ENCODE data around the gene CFAP77. TPM values are rescaled to one million over a fixed set of nuclear protein-coding genes. Genes with fewer than 3 reads are reported as not detected.
A peak's percentile ranks its signal among the peaks of the same experiment; 100 is the strongest.
"Not testable (repeated sequence)": the region's sequence is repeated elsewhere in the genome, so short reads cannot be mapped to it uniquely, and the experiment has no call there.

Gene CFAP77
- total RNA-seq, 1 donor from 2014 or later, result 0.43 TPM

DNA sequence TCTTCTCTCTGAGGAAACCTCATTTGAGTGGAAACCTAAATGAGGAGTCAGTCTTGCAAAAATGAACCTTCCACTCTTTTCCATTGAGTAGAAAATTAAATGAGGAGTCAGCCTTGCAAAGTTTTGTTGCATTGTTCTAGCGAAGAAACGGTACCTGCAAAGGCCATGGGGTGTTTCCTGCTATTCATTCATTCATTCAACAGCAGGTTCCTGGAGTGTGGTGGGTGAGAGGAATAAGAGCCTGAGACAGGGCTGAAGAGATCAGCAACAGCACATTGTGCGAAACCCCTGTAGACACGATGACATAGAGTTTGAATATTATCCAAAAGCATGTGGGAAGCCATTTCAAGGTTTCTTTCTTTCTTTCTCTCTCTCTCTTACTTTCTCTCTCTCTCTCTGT is 40.6 kb upstream of the CFAP77 start:
- H3K9me3 Mint-ChIP-seq (ENCODE audit: low read depth), result no peaks in the 10 kb centered on the region
- DNase-seq (ENCODE audit: low spot score, unreplicated experiment), result no peak
- no peaks in the 10 kb centered on the region for H3K27me3 Mint-ChIP-seq

DNA sequence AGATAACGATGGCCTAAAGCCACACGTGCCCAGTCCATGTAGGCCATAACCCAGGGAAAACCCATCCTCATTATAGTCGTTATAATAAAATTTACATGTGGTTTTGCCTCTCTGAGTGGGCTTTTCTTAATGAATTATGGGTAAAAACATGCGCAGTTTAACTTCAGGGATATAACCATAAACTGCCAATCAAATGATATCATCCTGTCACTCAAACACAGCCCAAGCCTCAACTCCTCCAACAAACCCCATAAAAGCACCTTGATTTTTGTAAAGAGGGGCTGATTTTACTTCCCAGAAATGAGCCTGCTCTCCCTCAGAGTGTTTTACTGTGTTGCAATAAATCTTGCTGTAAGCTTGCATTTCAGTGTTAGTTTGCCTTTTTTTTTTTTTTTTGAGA is 39.4 kb upstream of the CFAP77 start:
- H3K4me3 Mint-ChIP-seq (ENCODE audit: low read depth), result no peak overlapping the region
- no peaks in the 10 kb centered on the region for H3K27me3 Mint-ChIP-seq
- H3K36me3 Mint-ChIP-seq (ENCODE audit: insufficient read depth), result peaks cover 4% of the 10 kb centered on the region
- TF ChIP-seq, protein P1, sequence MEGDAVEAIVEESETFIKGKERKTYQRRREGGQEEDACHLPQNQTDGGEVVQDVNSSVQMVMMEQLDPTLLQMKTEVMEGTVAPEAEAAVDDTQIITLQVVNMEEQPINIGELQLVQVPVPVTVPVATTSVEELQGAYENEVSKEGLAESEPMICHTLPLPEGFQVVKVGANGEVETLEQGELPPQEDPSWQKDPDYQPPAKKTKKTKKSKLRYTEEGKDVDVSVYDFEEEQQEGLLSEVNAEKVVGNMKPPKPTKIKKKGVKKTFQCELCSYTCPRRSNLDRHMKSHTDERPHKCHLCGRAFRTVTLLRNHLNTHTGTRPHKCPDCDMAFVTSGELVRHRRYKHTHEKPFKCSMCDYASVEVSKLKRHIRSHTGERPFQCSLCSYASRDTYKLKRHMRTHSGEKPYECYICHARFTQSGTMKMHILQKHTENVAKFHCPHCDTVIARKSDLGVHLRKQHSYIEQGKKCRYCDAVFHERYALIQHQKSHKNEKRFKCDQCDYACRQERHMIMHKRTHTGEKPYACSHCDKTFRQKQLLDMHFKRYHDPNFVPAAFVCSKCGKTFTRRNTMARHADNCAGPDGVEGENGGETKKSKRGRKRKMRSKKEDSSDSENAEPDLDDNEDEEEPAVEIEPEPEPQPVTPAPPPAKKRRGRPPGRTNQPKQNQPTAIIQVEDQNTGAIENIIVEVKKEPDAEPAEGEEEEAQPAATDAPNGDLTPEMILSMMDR (IDR thresholded peaks at IDR 0.05; ENCODE audit: unreplicated experiment), result no peak
- no peaks in the 10 kb centered on the region for H3K9me3 Mint-ChIP-seq (ENCODE audit: low read depth)
- no peak overlapping the region for H3K27ac Mint-ChIP-seq
- H3K4me1 Mint-ChIP-seq (ENCODE audit: low read depth), result no peaks in the 10 kb centered on the region
- DNase-seq (ENCODE audit: low spot score, unreplicated experiment), result no peak

More for the DNA sequence above, 40.6 kb upstream of the CFAP77 start:
- Mint-ChIP-seq H3K4me3 (ENCODE audit: low read depth) (no peak overlapping the region), H3K36me3 (ENCODE audit: insufficient read depth) (no peaks in the 10 kb centered on the region), H3K4me1 (ENCODE audit: low read depth) (no peaks in the 10 kb centered on the region), H3K27ac (no peak overlapping the region)
- TF ChIP-seq, protein P1 (IDR thresholded peaks at IDR 0.05; ENCODE audit: unreplicated experiment), result no peak

DNA sequence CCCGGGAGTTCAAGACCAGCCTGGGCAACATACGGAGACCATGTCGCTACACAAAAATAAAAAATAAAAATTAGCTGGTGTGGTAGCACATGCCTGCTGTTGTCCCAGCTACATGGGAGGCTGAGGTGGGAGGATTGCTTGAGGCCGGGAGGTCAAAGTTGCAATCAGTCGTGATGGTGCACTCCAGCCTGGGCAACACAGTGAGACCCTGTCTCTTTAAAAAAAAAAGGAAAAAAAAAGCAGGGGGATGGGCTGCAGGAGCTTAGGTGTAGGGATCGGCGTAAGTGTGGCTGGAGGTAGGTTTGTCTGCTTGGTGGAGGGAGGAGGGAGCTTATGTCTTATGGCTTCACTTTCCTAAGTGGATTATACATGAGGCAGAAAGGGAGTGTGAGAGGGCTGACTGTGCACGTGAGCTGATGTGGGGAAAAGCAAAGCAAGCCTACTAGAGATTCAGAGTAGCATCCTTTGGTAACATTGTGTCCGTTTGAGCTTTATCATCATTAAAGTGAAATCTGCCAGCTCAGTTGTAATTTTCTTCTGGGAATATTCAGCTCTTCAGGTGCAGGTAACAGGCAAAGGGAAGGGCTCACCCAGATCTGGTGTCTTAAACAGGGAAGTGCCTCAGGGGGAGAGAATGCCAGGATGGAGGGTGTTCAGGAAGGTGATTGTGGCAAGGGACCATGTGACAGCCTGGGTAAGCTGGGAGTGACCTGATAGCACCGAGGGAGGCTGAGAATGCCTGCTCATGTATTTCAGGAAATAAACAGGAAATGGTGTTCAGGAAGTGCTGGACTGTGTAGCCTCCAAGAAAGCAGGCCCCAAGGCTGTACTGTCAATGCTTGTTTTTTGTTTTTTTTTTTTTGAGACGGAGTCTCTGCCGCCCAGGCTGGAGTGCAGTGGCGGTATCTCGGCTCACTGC is 37.6 kb upstream of the CFAP77 start:
- TF ChIP-seq, protein P1 (IDR thresholded peaks at IDR 0.05; ENCODE audit: unreplicated experiment), result no peak
- Mint-ChIP-seq H3K36me3 (ENCODE audit: insufficient read depth) (peaks cover 8% of the 10 kb centered on the region), H3K4me3 (ENCODE audit: low read depth) (no peak overlapping the region), H3K4me1 (ENCODE audit: low read depth) (no peaks in the 10 kb centered on the region), H3K27ac (peak overlapping the region; percentile 41), H3K27me3 (no peaks in the 10 kb centered on the region), H3K9me3 (ENCODE audit: low read depth) (no peaks in the 10 kb centered on the region)
- no peak for DNase-seq (ENCODE audit: low spot score, unreplicated experiment)

DNA sequence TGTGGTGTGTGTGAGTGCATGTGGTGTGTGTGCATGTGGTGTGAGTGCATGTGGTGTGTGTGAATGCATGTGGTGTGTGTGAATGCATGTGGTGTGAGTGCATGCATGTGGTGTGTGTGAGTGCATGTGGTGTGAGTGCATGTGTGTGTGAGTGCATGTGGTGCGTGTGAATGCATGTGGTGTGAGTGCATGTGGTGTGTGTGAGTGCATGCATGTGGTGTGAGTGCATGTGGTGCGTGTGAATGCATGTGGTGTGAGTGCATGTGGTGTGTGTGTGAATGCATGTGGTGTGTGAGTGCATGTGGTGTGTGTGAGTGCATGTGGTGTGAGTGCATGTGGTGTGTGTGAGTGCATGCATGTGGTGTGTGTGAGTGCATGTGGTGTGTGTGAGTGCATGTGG is 32.2 kb upstream of the CFAP77 start:
- peaks cover 12% of the 10 kb centered on the region for H3K36me3 Mint-ChIP-seq (ENCODE audit: insufficient read depth)
- H3K27ac Mint-ChIP-seq; H3K4me3 Mint-ChIP-seq (ENCODE audit: low read depth); DNase-seq (ENCODE audit: low spot score, unreplicated experiment); H3K9me3 Mint-ChIP-seq (ENCODE audit: low read depth); H3K27me3 Mint-ChIP-seq; H3K4me1 Mint-ChIP-seq (ENCODE audit: low read depth): not testable (repeated sequence)

DNA sequence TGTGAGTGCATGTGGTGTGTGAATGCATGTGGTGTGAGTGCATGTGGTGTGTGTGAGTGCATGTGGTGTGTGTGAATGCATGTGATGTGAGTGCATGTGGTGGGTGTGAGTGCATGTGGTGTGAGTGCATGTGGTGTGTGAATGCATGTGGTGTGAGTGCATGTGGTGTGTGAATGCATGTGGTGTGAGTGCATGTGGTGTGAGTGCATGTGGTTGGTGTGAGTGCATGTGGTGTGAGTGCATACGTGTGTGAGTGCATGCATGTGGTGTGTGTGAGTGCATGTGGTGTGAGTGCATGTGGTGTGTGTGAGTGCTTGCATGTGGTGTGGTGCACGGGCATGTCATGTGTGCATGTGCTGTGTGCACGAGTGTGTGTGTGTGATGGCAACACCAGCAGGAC is 31.6 kb upstream of the CFAP77 start:
- H3K36me3 Mint-ChIP-seq (ENCODE audit: insufficient read depth), result peaks cover 14% of the 10 kb centered on the region
- H3K27me3 Mint-ChIP-seq; DNase-seq (ENCODE audit: low spot score, unreplicated experiment); H3K27ac Mint-ChIP-seq; H3K9me3 Mint-ChIP-seq (ENCODE audit: low read depth); H3K4me3 Mint-ChIP-seq (ENCODE audit: low read depth); H3K4me1 Mint-ChIP-seq (ENCODE audit: low read depth): not testable (repeated sequence)

DNA sequence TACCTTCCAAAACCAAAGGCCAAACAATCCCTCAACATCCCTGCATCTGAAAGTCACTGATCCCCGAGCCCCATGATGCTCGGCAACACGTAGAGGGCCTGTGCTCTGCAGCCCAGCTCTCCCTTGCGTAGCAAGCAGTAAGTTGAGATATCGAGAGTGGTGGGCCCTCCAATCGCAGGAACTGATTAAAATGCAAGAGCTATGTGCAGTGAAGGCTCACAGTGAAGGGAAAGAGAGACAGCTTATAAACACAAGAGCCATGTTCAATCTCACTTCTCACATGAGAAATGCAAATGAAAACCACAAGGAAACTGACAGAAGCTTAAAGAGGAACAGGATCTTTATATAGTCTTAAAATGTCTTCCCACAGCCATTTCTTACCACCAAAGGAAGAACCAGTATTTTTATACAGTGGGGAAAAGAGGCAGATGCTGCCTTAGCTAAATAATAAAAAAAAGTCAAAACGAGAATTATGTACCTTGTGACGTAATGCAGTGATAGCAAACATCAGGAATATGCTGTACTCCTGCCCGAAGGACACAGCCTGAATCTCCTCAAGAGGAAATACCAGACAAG is 28.0 kb upstream of the CFAP77 start:
- H3K9me3 Mint-ChIP-seq (ENCODE audit: low read depth), result no peaks in the 10 kb centered on the region
- peak overlapping the region; percentile 16 for H3K27ac Mint-ChIP-seq
- TF ChIP-seq, protein P1 (IDR thresholded peaks at IDR 0.05; ENCODE audit: unreplicated experiment), result no peak
- H3K4me1 Mint-ChIP-seq (ENCODE audit: low read depth), result no peaks in the 10 kb centered on the region
- H3K27me3 Mint-ChIP-seq, result no peaks in the 10 kb centered on the region
- peaks cover 14% of the 10 kb centered on the region for H3K36me3 Mint-ChIP-seq (ENCODE audit: insufficient read depth)
- H3K4me3 Mint-ChIP-seq (ENCODE audit: low read depth), result no peak overlapping the region
- no peak for DNase-seq (ENCODE audit: low spot score, unreplicated experiment)

Measured in progenitor cell of endocrine pancreas (in vitro differentiated cells).